GM23338 (cell line): Measurements from ENCODE around the gene EPHB1.

ENCODE experiments used
- CREB1 ChIP-seq: fragments of 250-450 bp; sonication (Bioruptor Pico); IDR thresholded peaks from 2 replicates; pipeline ENCODE4 v1.5.0; 2020; ENCODE audit warnings: low read depth, mild to moderate bottlenecking, moderate library complexity
- EZH2 ChIP-seq: fragments of 200-600 bp; sonication (generic); IDR thresholded peaks from one replicate; pipeline ENCODE4 v1.8.0; 2017; ENCODE audit warnings: antibody characterized with exemption, mild to moderate bottlenecking, low read depth; ENCODE audit not compliant: unreplicated experiment
- EZH2phosphoT487 ChIP-seq: fragments of 200-600 bp; sonication (generic); IDR thresholded peaks from one replicate; pipeline ENCODE4 v1.8.1; 2018; ENCODE audit warnings: antibody characterized with exemption; ENCODE audit not compliant: unreplicated experiment
- JUNB ChIP-seq: IDR thresholded peaks from one replicate; pipeline ENCODE4 v1.6.1; 2016; ENCODE audit warnings: antibody characterized with exemption; ENCODE audit not compliant: unreplicated experiment
- NANOG ChIP-seq: IDR thresholded peaks from 2 replicates; pipeline ENCODE4 v1.6.1; 2016; ENCODE audit warnings: antibody characterized with exemption, borderline replicate concordance
- POLR2AphosphoS5 ChIP-seq: IDR thresholded peaks from 2 replicates; pipeline ENCODE4 v1.6.1; 2016; ENCODE audit warnings: antibody characterized with exemption, low read depth
- STAT1 ChIP-seq: IDR thresholded peaks from one replicate; pipeline ENCODE4 v1.6.1; 2016; ENCODE audit warnings: antibody characterized with exemption; ENCODE audit not compliant: unreplicated experiment
- ZNF114 ChIP-seq: fragments of 250-450 bp; sonication (Bioruptor Pico); IDR thresholded peaks from 2 replicates; pipeline ENCODE4 v1.5.0; 2020; ENCODE audit warnings: mild to moderate bottlenecking, moderate library complexity
- ZNF331 ChIP-seq: fragments of 250-450 bp; sonication (Bioruptor Pico); IDR thresholded peaks from 2 replicates; pipeline ENCODE4 v1.5.0; 2020; ENCODE audit warnings: low read depth, mild to moderate bottlenecking, moderate library complexity
- TF ChIP-seq, protein P1 (sequence below), 2 experiments: fragments of 200-600 bp in 1 of 2; sonication (generic) in 1 of 2; conservative IDR thresholded peaks; 2 replicates each; pipeline versions ENCODE4 v1.5.1 to v1.6.1; 2016 to 2017; ENCODE audit warnings: antibody characterized with exemption in 2 of 2, low read depth in 2 of 2, mild to moderate bottlenecking in 2 of 2, moderate library complexity in 1 of 2
- TF ChIP-seq, protein P2 (sequence below): IDR thresholded peaks from one replicate; pipeline ENCODE4 v1.6.1; 2018; ENCODE audit warnings: antibody characterized with exemption; ENCODE audit not compliant: unreplicated experiment
- TF ChIP-seq, protein P3 (sequence below): IDR thresholded peaks from 2 replicates; pipeline ENCODE4 v1.6.1; 2016; ENCODE audit warnings: antibody characterized with exemption
- TF ChIP-seq, protein P4 (sequence below): fragments of 250-450 bp; sonication (Bioruptor Pico); IDR thresholded peaks from 2 replicates; pipeline ENCODE4 v1.5.0; 2020; ENCODE audit warnings: mild to moderate bottlenecking, moderate library complexity

DNA sequence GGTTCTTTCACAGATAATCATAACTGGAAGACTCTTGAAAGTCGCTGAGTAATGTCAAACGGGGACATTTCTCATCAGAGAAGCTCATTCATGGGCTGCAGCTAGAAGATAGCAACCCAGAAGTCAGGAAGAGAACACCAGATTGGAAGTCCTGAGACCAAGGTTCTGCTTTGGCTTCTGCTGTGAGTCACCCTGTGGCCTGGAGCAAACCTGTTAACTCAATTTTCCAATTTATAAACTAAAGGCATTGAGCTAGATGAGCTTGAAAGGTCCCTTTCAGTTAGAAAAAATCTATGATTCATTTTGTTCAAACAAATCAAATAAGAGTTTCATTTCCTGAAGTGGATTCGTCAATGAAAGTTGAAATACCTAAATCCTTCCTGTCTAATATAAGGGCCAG lies 402.2 kb downstream of the EPHB1 start:
- TF ChIP-seq, protein P1, sequence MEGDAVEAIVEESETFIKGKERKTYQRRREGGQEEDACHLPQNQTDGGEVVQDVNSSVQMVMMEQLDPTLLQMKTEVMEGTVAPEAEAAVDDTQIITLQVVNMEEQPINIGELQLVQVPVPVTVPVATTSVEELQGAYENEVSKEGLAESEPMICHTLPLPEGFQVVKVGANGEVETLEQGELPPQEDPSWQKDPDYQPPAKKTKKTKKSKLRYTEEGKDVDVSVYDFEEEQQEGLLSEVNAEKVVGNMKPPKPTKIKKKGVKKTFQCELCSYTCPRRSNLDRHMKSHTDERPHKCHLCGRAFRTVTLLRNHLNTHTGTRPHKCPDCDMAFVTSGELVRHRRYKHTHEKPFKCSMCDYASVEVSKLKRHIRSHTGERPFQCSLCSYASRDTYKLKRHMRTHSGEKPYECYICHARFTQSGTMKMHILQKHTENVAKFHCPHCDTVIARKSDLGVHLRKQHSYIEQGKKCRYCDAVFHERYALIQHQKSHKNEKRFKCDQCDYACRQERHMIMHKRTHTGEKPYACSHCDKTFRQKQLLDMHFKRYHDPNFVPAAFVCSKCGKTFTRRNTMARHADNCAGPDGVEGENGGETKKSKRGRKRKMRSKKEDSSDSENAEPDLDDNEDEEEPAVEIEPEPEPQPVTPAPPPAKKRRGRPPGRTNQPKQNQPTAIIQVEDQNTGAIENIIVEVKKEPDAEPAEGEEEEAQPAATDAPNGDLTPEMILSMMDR (conservative IDR thresholded peaks at IDR 0.05; ENCODE audit: low read depth in 2 of 2) = no peak
- no peak for TF ChIP-seq CREB1
- TF ChIP-seq, protein P2, sequence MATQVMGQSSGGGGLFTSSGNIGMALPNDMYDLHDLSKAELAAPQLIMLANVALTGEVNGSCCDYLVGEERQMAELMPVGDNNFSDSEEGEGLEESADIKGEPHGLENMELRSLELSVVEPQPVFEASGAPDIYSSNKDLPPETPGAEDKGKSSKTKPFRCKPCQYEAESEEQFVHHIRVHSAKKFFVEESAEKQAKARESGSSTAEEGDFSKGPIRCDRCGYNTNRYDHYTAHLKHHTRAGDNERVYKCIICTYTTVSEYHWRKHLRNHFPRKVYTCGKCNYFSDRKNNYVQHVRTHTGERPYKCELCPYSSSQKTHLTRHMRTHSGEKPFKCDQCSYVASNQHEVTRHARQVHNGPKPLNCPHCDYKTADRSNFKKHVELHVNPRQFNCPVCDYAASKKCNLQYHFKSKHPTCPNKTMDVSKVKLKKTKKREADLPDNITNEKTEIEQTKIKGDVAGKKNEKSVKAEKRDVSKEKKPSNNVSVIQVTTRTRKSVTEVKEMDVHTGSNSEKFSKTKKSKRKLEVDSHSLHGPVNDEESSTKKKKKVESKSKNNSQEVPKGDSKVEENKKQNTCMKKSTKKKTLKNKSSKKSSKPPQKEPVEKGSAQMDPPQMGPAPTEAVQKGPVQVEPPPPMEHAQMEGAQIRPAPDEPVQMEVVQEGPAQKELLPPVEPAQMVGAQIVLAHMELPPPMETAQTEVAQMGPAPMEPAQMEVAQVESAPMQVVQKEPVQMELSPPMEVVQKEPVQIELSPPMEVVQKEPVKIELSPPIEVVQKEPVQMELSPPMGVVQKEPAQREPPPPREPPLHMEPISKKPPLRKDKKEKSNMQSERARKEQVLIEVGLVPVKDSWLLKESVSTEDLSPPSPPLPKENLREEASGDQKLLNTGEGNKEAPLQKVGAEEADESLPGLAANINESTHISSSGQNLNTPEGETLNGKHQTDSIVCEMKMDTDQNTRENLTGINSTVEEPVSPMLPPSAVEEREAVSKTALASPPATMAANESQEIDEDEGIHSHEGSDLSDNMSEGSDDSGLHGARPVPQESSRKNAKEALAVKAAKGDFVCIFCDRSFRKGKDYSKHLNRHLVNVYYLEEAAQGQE = no peak
- no peak for TF ChIP-seq POLR2AphosphoS5
- no peak for TF ChIP-seq EZH2
- TF ChIP-seq STAT1 = no peak
- no peak for TF ChIP-seq EZH2phosphoT487
- no peak for TF ChIP-seq JUNB
- TF ChIP-seq ZNF114 (CRISPR knock-in tag) = no peak
- TF ChIP-seq, protein P3, sequence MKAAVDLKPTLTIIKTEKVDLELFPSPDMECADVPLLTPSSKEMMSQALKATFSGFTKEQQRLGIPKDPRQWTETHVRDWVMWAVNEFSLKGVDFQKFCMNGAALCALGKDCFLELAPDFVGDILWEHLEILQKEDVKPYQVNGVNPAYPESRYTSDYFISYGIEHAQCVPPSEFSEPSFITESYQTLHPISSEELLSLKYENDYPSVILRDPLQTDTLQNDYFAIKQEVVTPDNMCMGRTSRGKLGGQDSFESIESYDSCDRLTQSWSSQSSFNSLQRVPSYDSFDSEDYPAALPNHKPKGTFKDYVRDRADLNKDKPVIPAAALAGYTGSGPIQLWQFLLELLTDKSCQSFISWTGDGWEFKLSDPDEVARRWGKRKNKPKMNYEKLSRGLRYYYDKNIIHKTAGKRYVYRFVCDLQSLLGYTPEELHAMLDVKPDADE = no peak
- TF ChIP-seq, protein P4, sequence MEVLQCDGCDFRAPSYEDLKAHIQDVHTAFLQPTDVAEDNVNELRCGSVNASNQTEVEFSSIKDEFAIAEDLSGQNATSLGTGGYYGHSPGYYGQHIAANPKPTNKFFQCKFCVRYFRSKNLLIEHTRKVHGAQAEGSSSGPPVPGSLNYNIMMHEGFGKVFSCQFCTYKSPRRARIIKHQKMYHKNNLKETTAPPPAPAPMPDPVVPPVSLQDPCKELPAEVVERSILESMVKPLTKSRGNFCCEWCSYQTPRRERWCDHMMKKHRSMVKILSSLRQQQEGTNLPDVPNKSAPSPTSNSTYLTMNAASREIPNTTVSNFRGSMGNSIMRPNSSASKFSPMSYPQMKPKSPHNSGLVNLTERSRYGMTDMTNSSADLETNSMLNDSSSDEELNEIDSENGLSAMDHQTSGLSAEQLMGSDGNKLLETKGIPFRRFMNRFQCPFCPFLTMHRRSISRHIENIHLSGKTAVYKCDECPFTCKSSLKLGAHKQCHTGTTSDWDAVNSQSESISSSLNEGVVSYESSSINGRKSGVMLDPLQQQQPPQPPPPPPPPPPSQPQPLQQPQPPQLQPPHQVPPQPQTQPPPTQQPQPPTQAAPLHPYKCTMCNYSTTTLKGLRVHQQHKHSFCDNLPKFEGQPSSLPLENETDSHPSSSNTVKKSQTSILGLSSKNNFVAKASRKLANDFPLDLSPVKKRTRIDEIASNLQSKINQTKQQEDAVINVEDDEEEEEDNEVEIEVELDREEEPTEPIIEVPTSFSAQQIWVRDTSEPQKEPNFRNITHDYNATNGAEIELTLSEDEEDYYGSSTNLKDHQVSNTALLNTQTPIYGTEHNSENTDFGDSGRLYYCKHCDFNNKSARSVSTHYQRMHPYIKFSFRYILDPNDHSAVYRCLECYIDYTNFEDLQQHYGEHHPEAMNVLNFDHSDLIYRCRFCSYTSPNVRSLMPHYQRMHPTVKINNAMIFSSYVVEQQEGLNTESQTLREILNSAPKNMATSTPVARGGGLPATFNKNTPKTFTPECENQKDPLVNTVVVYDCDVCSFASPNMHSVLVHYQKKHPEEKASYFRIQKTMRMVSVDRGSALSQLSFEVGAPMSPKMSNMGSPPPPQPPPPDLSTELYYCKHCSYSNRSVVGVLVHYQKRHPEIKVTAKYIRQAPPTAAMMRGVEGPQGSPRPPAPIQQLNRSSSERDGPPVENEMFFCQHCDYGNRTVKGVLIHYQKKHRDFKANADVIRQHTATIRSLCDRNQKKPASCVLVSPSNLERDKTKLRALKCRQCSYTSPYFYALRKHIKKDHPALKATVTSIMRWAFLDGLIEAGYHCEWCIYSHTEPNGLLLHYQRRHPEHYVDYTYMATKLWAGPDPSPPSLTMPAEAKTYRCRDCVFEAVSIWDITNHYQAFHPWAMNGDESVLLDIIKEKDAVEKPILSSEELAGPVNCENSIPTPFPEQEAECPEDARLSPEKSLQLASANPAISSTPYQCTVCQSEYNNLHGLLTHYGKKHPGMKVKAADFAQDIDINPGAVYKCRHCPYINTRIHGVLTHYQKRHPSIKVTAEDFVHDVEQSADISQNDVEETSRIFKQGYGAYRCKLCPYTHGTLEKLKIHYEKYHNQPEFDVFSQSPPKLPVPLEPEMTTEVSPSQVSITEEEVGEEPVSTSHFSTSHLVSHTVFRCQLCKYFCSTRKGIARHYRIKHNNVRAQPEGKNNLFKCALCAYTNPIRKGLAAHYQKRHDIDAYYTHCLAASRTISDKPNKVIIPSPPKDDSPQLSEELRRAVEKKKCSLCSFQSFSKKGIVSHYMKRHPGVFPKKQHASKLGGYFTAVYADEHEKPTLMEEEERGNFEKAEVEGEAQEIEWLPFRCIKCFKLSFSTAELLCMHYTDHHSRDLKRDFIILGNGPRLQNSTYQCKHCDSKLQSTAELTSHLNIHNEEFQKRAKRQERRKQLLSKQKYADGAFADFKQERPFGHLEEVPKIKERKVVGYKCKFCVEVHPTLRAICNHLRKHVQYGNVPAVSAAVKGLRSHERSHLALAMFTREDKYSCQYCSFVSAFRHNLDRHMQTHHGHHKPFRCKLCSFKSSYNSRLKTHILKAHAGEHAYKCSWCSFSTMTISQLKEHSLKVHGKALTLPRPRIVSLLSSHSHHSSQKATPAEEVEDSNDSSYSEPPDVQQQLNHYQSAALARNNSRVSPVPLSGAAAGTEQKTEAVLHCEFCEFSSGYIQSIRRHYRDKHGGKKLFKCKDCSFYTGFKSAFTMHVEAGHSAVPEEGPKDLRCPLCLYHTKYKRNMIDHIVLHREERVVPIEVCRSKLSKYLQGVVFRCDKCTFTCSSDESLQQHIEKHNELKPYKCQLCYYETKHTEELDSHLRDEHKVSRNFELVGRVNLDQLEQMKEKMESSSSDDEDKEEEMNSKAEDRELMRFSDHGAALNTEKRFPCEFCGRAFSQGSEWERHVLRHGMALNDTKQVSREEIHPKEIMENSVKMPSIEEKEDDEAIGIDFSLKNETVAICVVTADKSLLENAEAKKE (CRISPR knock-in tag) = no peak
- TF ChIP-seq NANOG = no peak
- no peak for TF ChIP-seq ZNF331 (CRISPR knock-in tag)
